GM19467 (cell line): ENCODE data around the gene RPUSD1.
"Not testable (repeated sequence)": the region's sequence is repeated elsewhere in the genome, so short reads cannot be mapped to it uniquely, and the experiment has no call there.

ENCODE experiments used
- ATAC-seq: cut with Tn5 transposase; IDR thresholded peaks from one replicate; pipeline ENCODE4 v1.9.1; 2021; ENCODE audit warnings: mild to moderate bottlenecking, moderate library complexity; ENCODE audit not compliant: unreplicated experiment

The RPUSD1 gene, protein sequence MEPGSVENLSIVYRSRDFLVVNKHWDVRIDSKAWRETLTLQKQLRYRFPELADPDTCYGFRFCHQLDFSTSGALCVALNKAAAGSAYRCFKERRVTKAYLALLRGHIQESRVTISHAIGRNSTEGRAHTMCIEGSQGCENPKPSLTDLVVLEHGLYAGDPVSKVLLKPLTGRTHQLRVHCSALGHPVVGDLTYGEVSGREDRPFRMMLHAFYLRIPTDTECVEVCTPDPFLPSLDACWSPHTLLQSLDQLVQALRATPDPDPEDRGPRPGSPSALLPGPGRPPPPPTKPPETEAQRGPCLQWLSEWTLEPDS

DNA sequence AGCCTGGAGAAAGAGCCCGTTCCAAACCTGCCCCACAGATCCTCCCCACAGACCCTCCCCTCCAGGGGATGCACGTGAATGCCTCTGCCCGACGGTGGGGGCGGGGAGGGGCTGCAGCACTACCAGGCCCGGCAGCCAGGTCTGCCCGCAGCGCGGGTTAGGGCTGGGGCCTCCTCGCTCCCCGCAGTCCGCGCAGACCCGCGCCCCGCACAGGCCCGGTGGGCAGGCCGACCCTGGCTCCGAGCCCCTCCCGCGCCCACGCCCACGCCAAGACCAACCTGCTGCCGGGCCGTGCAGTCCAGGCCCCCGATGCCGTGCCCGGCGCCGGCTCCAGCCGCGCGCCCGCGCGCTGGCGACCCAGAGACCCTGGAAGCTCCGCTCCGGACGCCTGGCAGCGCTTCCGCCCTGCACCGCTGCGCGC is at the start of gene RPUSD1:
Gene RPUSD1 (minus strand): TSS at position 404 of the 421 bp plus-strand sequence. CDS start 644 bp downstream, outside the sequence.
- no peak for ATAC-seq

GRCh38 chr16:836822-837221 is 48.6 kb upstream of the RPUSD1 start:
- not testable (repeated sequence) for ATAC-seq

- ATAC-seq: no peak
These were observed 48.0 kb upstream of the RPUSD1 start for GRCh38 chr16:836221-836620.

DNA sequence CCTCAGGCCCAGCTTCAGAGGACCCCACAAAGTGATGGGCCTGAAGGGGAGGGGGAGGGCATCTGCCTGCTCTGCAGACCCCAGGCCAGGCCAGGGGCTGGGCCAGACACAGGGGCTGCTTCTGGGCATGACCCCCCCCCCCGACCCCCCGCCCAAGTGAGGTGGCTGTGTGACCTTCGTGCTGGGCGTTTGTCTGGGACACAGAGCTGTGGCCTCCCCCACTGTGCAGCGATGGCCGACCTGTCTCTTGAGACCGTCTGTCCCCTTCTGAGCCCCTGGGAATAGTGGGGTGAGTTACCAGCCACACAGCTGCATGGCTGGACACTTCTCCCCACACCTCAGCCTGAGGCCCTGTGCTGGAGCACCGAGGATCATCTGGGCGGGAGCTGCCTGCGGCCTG is 47.2 kb upstream of the RPUSD1 start:
- ATAC-seq: no peak

DNA sequence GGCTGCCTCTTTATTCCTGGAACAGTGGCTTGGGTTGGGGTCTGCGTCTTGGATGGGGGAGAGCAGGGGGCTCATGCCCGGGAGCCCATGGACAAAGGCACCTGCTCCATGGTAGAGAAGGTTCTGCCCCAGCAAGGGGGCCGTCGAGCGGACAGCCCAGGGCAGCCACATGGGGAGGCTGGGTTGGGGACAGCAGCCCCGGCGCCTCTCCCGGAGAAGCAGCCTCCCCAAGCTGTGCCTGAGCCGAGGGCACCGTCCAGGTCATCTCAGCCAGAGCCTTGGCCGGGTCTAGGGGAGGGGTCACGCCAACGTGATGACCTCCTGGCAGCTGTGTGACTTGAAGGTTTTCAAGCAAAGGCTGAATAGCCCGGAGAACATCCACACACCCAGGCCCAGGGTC is 45.2 kb upstream of the RPUSD1 start:
- no peak for ATAC-seq

DNA sequence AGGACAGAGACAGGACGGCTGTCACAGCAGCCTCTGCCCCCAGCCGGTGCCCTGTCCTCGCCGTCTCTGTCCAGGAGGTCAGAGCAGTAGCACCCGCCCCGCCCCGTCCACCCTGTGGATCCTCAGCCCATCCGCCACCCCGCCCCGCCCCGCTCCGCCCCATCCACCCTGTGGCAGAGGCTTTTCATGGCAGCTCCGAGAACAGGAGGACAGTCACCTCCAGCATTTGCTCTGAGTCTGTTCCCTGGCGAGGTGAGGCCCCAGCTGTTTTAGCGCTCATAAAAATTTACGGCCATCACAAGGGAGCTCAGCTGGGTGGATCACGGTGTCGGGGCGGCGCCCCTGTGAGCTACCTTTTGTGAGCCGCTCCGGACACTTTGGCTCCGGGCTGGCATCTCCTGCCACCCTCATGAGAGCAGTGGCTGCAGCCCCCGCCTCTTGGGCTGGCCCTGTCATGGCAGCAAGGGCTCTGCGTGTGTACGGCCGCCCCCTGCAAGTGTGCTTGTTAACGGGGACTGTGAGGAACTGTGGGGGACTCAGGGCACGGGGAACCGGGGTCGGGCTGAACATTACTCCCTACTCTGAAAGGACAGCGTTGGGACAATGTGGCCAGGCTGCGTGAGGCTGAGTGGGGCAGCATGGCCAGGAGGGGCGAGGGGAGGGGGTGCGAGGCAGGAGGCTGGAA is 44.6 kb upstream of the RPUSD1 start:
- ATAC-seq: no peak

DNA sequence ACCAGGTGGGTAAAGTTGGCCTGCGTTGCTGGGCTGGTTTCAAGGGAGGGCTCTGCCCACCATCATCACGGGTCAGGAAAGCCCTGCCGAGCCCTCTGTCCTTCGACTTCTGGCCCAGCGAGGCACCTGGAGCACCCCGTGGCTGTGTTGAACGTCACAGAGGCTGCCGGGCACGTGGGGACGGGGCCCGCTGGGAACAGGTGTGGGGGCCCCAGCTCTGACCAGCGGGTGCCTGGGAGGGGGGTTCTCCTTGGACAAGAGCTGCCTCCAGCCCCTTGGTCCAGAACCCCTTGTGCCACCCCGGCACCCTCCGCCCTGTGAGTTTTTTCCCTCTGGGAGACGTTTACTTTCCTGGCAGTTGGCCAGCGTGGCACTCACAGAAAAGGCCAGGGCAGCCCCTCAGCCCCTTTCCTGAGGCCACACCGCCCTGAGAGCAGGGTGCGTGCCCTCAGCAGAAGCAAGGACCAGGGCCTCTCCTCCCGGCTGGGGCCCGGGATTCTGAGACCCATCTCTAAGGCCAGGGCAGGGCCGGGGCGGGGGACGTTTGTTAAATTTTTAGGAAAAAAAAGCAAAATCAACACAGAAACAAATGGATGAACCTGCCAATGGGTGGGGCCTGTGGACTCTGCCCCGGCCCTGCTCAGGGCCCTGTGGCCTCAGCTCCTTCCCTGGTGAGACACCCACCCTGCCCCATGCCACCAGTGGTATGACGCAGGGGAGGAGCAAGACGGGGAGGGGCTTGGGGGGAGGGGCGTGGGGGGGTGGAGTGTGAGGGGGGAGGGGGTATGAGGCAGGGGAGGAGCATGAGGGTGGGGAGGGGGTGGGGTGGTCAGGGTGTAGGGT is 43.6 kb upstream of the RPUSD1 start:
- ATAC-seq: no peak

DNA sequence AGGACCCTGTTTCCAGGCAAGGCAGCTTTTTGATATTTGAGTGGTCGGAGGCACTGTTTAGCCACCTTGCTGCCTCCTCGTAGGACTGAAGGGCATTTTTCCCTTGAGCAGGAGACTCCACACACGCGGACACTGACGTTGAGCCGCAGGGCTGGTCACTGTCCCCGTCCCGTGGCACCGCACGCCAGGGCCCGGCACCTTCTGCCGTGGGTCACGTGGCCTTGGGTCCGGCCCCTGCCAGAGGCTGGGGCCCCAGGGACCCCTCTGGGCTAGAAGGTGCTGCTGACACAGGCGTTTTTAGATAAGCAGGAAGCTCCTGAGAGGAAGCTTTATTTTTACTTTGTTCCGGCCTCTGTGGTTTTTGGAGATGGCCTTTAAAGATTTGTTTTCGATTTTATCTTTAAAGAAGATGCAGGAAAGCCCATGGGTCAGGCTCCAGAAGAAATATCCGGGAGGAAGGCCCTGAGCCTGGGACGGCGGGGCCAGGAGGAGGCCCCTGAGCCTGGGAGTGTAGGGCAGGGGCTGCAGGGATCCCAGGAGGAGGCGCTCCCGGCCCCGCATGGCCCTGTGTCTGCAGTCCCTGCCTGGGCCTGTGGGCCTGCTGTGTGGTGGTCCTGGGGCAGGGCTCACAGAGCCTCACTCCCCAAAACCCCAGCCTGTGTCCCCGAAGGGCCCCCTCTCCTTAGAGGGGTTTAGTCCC is 42.8 kb upstream of the RPUSD1 start:
- no peak for ATAC-seq

GRCh38 chr16:830107-830870 is 42.1 kb upstream of the RPUSD1 start:
- no peak for ATAC-seq

GRCh38 chr16:828891-829290 is 40.7 kb upstream of the RPUSD1 start:
- no peak for ATAC-seq

- no peak for ATAC-seq
These were observed 39.3 kb upstream of the RPUSD1 start for GRCh38 chr16:827513-827912.

GRCh38 chr16:825341-826061 is 37.3 kb upstream of the RPUSD1 start:
- ATAC-seq: no peak

- no peak for ATAC-seq
These were observed 36.4 kb upstream of the RPUSD1 start for GRCh38 chr16:824601-825000.

DNA sequence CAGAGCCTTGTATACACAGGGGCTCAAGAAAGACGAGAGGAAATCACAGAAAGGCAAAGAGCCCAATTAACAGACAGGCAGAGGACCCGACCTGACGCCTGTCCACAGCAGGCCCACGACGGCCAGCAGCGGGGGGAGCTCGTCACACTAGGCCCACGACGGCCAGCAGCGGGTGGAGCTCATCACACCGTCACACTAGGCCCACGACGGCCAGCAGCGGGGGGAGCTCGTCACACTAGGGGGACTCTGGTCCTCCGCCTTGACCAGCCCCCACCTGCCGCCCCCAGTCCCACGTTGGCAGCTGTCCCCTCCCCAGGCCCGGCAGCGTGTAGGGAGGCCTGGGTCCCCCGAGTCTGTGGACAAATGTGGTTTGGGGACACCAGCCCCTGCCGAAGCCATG is 36.0 kb upstream of the RPUSD1 start:
- no peak for ATAC-seq

DNA sequence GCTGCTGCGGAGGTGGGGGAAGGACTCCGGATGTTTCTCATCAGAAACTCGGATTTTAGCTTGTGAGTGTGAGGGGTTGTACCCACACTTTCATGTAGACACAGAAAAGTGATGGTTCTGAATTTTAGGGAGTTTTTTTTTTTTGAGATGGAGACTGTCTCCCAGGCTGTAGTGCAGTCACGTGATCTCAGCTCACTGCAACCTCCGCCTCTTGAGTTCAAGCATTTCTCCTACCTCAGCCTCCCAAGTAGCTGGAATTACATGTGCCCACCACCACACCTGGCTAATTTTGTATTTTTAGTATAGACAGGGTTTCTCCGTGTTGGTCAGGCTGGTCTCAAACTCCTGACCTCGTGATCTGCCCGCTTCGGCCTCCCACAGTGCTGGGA is 34.7 kb upstream of the RPUSD1 start:
- no peak for ATAC-seq

- no peak for ATAC-seq
These were observed 34.2 kb upstream of the RPUSD1 start for GRCh38 chr16:822174-822908.

DNA sequence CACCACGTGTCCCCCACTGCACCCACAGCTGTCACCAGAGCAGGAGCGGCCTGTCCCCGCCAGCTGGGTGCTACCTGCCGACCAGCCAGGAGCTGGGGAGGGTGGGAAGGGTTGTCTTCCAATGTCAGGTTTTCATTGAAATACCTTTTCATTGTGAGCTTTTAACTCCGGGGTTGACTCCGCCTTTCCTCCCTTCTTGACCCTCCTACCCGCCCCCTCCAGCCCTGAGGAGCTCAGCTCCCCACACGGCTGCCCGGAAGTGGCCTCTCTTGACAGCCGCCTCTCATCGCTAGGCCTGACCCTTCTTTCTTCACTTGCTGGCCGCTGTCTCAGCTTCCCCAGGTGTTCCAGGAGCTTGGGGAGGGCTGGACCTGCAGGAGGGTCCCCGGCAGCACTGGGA is 33.6 kb upstream of the RPUSD1 start:
- ATAC-seq: no peak

- ATAC-seq: no peak
These were observed 32.6 kb upstream of the RPUSD1 start for GRCh38 chr16:820748-821147.

DNA sequence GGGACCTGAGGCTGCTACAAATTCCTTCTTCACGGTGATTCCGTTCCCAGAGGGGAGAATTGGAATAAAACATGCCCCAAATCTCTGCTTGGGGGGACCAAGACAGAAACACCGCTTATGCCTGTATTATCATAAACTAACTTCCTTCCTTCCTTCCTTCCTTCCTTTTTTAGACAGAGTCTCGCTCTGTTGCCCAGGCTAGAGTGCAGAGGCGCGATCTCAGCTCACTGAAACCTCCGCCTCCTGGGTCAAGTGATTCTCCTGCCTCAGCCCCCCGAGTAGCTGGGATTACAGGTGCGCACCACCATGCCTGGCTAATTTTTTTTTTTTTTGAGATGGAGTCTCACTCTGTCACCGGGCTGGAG is 31.8 kb upstream of the RPUSD1 start:
- not testable (repeated sequence) for ATAC-seq
